GM21381 (cell line): ENCODE measurements around the gene MSTO1.
"Not testable (repeated sequence)": the region's sequence is repeated elsewhere in the genome, so short reads cannot be mapped to it uniquely, and the experiment has no call there.

Source experiments
- ATAC-seq: cut with Tn5 transposase; IDR thresholded peaks from one replicate; pipeline ENCODE4 v1.9.1; 2021; ENCODE audit warnings: mild to moderate bottlenecking, moderate library complexity; ENCODE audit not compliant: unreplicated experiment

Gene MSTO1

GRCh38 chr1:155609515-155610256, at the start of gene MSTO1:
Gene MSTO1 (plus strand): TSS chr1:155610218. CDS start chr1:155610249, 31 bp downstream.
- ATAC-seq: peak; percentile 96

DNA sequence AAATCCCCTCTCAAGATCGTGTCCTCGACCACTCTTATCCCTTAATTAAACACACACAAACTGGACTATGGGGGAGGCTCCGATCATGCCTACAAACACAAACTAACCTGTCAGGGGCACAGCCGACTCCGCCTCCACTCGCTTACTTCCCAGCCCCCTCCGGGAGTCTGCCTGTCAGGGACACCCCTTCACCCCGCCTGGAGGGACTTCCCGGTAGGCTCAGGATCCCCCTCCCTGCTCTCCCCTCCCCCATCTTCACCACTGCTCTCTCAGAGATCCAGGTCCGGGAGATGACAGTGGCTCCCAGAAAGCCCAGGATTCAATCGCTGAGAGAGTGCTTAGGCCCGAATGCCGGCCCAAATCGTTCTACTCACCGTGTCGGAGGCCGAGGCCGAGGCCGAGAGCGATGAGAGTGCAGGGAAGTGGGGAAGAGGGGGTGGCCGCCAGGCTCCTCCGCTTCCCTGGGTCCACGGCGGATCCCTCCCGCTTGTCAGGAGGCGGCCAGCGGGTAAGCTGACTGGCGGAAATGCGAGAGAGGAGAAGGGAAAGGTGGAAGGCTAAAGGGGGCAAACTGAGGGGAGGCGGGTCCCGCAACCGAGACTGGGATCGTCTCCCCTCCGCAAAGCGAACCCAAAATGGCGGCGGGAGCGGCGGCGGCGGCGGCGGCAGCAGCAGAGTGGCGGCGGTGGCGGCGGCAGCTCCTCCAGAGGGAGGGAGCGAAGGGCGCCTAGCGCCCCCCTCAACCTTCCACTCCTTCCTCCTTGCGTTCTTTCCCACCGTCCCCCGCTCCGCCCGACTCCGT, 48.0 kb upstream of the MSTO1 start:
- ATAC-seq: peak; percentile 22

DNA sequence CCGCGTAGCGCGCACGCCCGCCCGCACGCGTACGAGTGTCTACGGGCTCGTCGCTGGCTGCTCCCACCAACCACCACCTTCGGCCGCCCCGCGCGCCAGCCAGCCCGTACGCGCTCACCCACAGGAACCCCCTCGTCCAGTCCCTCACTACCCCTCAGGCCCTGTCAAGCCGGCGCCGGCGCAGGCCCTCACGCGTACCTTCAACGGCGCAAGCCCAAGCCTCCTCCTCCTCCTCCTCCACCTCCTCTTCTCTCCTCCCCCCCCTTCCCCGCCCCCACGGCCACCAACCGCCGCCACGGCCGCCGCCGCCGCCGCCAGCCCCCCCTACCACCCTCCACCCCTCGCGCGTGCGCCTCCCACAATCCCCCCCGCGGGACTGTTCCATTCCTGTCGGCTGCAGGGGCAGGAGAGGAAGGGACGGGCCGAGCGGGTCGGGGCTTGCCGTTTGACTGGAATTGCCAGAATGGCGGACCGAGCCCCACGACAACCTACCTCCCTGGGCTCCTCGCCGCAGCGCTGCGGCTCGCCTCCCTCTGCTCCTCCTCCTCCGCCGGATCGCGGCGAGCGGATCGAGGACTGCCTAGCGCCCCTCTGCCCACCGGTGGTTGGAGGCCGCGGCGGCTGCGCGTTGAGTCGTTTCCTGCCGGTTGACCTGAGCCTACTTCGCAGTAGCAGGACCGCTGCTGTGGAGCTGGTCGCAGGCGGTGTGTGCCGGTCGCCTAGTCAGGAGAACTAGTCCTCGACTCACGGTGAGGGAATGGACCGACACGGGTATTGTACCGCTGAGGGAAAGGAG, 47.2 kb upstream of the MSTO1 start, which contains the start of gene ASH1L:
ASH1L (minus strand) TSS at position 223 of the 796 bp plus-strand sequence. CDS start 41,284 bp downstream, outside the sequence.
- peak; percentile 69 for ATAC-seq

- ATAC-seq: not testable (repeated sequence)
Measured at GRCh38 chr1:155563377-155564022, 46.5 kb upstream of the MSTO1 start.

GRCh38 chr1:155569988-155570592, 39.9 kb upstream of the MSTO1 start:
- no peak for ATAC-seq

DNA sequence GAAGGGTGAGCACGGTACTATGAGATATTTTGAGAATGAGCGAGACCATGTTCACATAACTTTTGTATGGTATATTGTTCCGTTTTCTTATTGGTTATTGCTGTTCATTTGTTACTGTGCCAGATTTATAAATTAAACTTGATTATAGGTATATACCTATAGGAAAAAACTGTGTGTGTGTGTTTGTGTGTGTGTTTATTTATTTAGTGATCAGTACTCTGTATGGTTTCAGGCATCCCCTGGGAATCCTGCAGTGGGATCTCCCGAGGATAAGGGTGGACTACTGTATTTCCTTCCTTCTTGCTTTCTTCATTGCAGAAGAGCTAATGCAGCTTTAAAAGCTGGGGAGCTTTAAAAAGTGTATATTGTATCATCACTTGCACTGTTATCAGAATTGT, 39.4 kb upstream of the MSTO1 start:
- no peak for ATAC-seq

DNA sequence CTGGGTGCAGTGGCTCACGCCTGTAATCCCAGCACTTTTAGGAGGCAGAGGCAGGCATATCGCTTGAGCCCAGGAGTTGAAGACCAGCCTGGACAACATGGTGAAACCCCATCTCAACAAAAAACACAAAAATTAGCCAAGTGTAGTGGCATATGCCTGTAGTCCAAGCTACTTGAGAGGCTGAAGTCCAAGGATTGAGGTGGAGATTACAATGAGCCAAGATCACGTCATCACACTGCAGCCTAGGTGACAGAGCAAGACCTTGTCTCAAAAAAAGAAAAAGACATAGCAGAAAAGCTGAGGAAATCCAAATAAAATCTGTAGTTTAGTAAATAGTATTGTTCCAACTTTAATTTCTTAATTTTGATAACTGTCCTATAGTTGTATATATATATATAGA, 35.9 kb upstream of the MSTO1 start:
- ATAC-seq: no peak

- ATAC-seq: not testable (repeated sequence)
Measured at GRCh38 chr1:155575608-155576007, 34.4 kb upstream of the MSTO1 start.

GRCh38 chr1:155583846-155584245, 26.2 kb upstream of the MSTO1 start:
- ATAC-seq: not testable (repeated sequence)

DNA sequence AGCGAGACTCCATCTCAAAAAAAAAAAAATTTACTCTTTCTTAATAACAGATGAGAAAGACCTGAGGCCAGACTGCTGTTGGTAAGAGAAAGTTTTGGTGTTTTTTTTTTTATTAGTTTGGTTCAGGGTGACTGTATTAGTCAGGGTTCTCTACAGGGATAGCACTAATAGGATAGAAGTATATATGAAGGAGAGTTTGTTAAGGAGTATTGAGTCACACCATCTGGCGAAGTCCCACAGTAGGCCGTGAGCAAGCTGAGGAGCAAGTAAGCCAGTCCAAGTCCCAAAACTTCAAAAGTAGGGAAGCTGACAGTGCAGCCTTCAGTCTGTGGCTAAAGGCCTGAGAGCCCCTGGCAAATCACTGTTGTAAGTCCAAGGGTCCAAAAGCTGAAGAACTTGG, 20.7 kb upstream of the MSTO1 start:
- ATAC-seq: not testable (repeated sequence)

DNA sequence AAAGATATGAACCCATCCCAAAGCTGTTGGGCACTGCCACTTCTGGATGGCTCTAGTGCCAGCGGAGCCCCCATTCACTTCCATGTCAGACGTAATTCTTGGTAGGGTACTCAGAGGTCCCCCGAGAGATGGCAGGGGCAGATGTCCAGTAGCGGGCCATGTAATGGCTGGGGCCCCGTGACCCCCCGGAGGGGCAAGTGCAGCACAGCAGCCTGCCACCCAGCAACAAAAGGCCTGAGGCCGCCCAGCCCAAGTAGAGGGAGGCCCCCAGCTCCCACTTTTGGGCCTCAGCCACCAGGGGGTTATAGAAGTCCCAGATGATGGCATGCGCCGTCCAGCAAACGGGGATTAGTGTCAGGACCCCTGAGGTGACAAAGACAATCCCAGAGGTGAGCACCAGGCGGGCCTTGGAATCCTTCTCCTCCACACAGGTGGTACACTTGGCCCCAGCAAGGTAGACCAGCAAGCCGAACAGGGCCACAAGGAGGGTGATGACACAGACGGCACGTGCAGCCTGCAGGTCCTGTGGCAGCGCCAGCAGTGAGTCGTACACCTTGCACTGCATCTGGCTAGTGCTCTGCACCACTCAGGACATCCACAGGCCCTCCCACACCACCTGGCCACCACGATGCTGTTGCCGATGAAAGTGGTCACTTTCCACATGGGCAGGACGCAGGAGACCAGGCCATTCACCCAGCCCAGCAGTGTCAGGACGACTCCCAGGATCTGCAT, 19.3 kb upstream of the MSTO1 start:
- not testable (repeated sequence) for ATAC-seq

- no peak for ATAC-seq
Measured at GRCh38 chr1:155591770-155592169, 18.2 kb upstream of the MSTO1 start.

DNA sequence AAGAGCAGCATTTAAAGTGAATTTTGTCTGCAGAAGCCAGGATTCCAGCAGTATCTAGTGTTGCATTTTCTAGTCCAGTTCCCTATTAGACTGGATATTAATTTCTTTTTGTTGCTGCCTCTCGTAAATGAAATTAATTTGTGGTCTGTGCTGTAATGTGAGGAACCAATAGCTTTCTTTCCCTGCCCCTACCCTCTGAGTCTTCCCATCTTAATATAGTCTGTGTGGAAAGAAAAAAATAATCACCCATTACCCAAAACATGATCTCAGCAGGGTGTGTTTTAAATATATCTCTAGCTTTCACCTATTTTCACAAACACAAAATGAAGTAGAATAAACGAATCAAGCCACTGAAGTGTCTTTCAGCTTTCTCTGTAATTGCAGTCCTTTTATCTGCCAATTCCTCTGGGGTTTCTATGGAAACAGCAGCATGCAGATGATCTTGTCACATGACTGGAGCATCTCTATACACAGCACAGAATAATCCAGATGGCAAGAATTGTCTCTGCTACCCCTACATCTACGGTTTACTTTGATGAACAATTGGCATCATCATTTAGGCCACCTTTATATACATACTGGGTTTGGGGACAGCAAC, 14.0 kb upstream of the MSTO1 start:
- ATAC-seq: not testable (repeated sequence)

DNA sequence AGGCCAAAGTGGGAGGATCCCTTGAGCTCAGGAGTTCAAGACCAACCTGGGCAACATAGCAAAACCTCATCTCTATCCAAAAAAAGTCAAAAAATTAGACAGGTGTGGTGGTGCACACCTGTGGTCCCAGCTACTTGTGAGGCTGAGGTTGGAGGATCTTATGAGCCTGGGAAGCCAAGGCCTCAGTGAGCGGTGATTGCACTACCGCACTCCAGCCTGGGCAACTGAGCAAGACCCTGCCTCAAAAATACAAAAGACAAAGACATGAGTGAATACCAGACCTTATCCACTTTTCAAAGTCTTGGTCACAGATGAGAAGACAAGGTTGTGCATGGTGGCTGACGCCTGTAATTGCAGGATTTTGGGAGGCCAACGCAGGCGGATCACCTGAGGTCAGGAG, 13.2 kb upstream of the MSTO1 start:
- no peak for ATAC-seq

DNA sequence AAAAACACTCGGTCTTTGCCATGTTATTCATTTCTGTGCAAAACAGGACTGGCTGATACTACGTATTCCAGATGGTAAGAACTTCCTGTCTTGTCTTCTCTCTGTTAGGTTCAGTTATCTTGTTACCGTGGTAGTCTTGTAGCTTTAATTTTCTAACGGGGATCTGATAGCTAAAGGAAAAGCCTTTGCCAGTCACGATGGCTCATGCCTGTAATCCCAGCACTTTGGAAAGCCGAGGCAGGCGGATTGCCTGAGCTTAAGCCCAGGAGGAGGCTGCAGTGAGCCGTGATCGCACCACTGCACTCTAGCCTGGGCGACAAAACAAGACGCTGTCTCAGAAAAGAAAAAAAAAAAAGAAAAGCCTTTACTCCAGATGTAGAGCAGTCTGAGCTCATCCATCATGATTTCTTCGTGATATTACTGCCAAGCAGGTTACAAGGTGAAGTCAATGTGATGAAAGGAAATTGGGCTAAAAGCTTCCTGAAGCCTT, 11.1 kb upstream of the MSTO1 start:
- ATAC-seq: no peak

GRCh38 chr1:155599828-155600572, 10.0 kb upstream of the MSTO1 start:
- ATAC-seq: not testable (repeated sequence)

DNA sequence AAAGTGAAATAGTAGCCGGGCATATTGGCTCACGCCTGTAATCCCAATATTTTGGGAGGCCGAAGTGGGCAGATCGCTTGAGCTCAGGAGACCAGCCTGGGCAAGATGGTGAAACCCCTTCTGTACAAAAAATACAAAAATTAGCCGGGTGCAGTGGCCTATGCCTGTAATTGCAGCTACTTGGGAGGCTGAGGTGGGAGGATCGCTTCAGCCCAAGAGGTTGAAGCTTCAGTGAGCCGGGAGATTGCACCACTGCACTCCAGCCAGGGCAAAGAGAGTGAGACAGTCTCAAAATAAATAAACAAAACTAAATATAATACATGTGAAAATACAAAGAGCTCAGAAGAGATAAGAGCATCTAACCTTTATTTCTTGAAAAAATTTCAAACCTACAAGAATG, 2.3 kb upstream of the MSTO1 start:
- ATAC-seq: no peak

- ATAC-seq: no peak
Measured at GRCh38 chr1:155608888-155609225, 1.2 kb upstream of the MSTO1 start.
